Large intestine (tissue), 12 donors: ENCODE measurements around the gene CYP4B1. TPM values are rescaled to one million over a fixed set of nuclear protein-coding genes. Genes with fewer than 3 reads are reported as not detected.
"Not testable (repeated sequence)": the region's sequence is repeated elsewhere in the genome, so short reads cannot be mapped to it uniquely, and the experiment has no call there.

ENCODE experiments used
- DNase-seq, 2 donors: peaks; one replicate each; pipeline versions ENCODE4 v3.0.0 to v3.0.0-alpha.2; 2013
- H3K27ac ChIP-seq: one replicate; pipeline ENCODE4 v1.5.1; 2013; ENCODE audit warnings: low read length
- H3K27me3 ChIP-seq: 2 replicates; pipeline ENCODE4 v1.6.1; 2013; ENCODE audit warnings: low read length; ENCODE audit not compliant: control insufficient read depth, insufficient read depth
- H3K36me3 ChIP-seq: 2 replicates; pipeline ENCODE4 v1.6.1; 2013; ENCODE audit warnings: low read length; ENCODE audit not compliant: control insufficient read depth, insufficient read depth
- H3K4me1 ChIP-seq: one replicate; pipeline ENCODE4 v1.6.1; 2013; ENCODE audit warnings: low read length; ENCODE audit not compliant: control insufficient read depth, insufficient read depth
- H3K4me3 ChIP-seq: one replicate; pipeline ENCODE4 v1.5.1; 2013; ENCODE audit warnings: low read length
- H3K9me3 ChIP-seq: one replicate; pipeline ENCODE4 v1.6.1; 2013; ENCODE audit warnings: mild to moderate bottlenecking, low read depth, low read length, moderate library complexity; ENCODE audit not compliant: control insufficient read depth
- WGBS: methylation state at CpG from one replicate; pipeline ENCODE4 v1.1.5; 2013; ENCODE audit warnings: low lambda C conversion rate; ENCODE audit not compliant: insufficient coverage; 5-methylcytosine and 5-hydroxymethylcytosine counted together
- long read RNA-seq, 11 donors: transcript quantifications; one replicate each; lab custom pipeline, GENCODE V29; 2026
- polyA plus RNA-seq: library from polyadenylated mRNA; unstranded; fragments of 120-200 nt; gene quantifications from one replicate; pipeline ENCODE4 v1.2.1, GENCODE V29; 2013

CYP4B1 gene
- polyA plus RNA-seq: 2.3 TPM
- long read RNA-seq, donor 1: 0 reads
- long read RNA-seq, donor 2: 0 reads
- long read RNA-seq, donor 3: 0 reads
- long read RNA-seq, donor 4: 0 reads
- long read RNA-seq, donor 5: 0 reads
- long read RNA-seq, donor 6: 0 reads
- long read RNA-seq, donor 7: 0 reads
- long read RNA-seq, donor 8: 0 reads
- long read RNA-seq, donor 9: 0 reads
- long read RNA-seq, donor 10: 0 reads
- long read RNA-seq, donor 11, partial matches to known transcripts: 0 of 1 reads
- long read RNA-seq, donor 11, other reads (novel, unspliced or antisense): 0 of 1 reads

GRCh38 chr1:46798810-46799209, at the start of gene CYP4B1:
Gene CYP4B1 (plus strand): TSS chr1:46799046. CDS start chr1:46799082, 36 bp downstream.
- Histone ChIP-seq H3K9me3 (no peaks in the 10 kb centered on the region), H3K27ac (no peak within 1 kb of the TSS), H3K4me3 (no peak within 1 kb of the TSS), H3K36me3 (no peaks in the 10 kb centered on the region), H3K27me3 (no peaks in the 10 kb centered on the region), H3K4me1 (peaks cover 3% of the 10 kb centered on the region)
- no CpG with 5 or more reads among the region's 4 CpGs for WGBS
- DNase-seq: peak; percentile 23 to 54

GRCh38 chr1:46749404-46749803, 49.4 kb upstream of the CYP4B1 start:
- no peak for DNase-seq
- no CpG with 5 or more reads among the region's 1 CpG for WGBS
- no peaks in the 10 kb centered on the region for H3K36me3 ChIP-seq
- H3K27ac ChIP-seq: no peak overlapping the region
- H3K9me3 ChIP-seq: no peaks in the 10 kb centered on the region
- H3K27me3 ChIP-seq: peaks cover 7% of the 10 kb centered on the region
- peaks cover 18% of the 10 kb centered on the region for H3K4me1 ChIP-seq
- H3K4me3 ChIP-seq: no peak overlapping the region

GRCh38 chr1:46749921-46750404, 48.9 kb upstream of the CYP4B1 start:
- 20% methylated on average over 2 of the region's 7 CpGs for WGBS
- DNase-seq: peak in 1 of 2 donors; percentile 43
- Histone ChIP-seq H3K4me1 (peaks cover 24% of the 10 kb centered on the region), H3K4me3 (no peak overlapping the region), H3K27ac (no peak overlapping the region), H3K36me3 (no peaks in the 10 kb centered on the region), H3K9me3 (no peaks in the 10 kb centered on the region), H3K27me3 (peaks cover 4% of the 10 kb centered on the region)

GRCh38 chr1:46753985-46754384, 44.9 kb upstream of the CYP4B1 start:
- H3K36me3 ChIP-seq: no peaks in the 10 kb centered on the region
- H3K9me3 ChIP-seq: no peaks in the 10 kb centered on the region
- peak overlapping the region; percentile 87 for H3K27ac ChIP-seq
- no peaks in the 10 kb centered on the region for H3K27me3 ChIP-seq
- no peak for DNase-seq
- no CpG with 5 or more reads among the region's 1 CpG for WGBS
- peaks cover 59% of the 10 kb centered on the region for H3K4me1 ChIP-seq
- H3K4me3 ChIP-seq: no peak overlapping the region

- Histone ChIP-seq H3K4me1 (peaks cover 59% of the 10 kb centered on the region), H3K27ac (peak overlapping the region; percentile 87)
- H3K4me3 ChIP-seq, H3K27me3 ChIP-seq, H3K36me3 ChIP-seq, H3K9me3 ChIP-seq: not testable (repeated sequence)
- peak in 1 of 2 donors; percentile 75 for DNase-seq
- WGBS: 33% methylated on average over 1 of the region's 4 CpGs
These were observed 44.1 kb upstream of the CYP4B1 start for GRCh38 chr1:46754707-46755106.

GRCh38 chr1:46755121-46755520, 43.7 kb upstream of the CYP4B1 start:
- H3K36me3 ChIP-seq: no peaks in the 10 kb centered on the region
- H3K4me1 ChIP-seq: peaks cover 55% of the 10 kb centered on the region
- peak overlapping the region; percentile 87 for H3K27ac ChIP-seq
- no peaks in the 10 kb centered on the region for H3K27me3 ChIP-seq
- no peak overlapping the region for H3K4me3 ChIP-seq
- DNase-seq: peak in 1 of 2 donors; percentile 65
- no CpG with 5 or more reads among the region's 4 CpGs for WGBS
- H3K9me3 ChIP-seq: no peaks in the 10 kb centered on the region

- H3K27ac ChIP-seq: peak overlapping the region; percentile 61
- H3K4me3 ChIP-seq: no peak overlapping the region
- H3K27me3 ChIP-seq: no peaks in the 10 kb centered on the region
- no peaks in the 10 kb centered on the region for H3K36me3 ChIP-seq
- peaks cover 63% of the 10 kb centered on the region for H3K4me1 ChIP-seq
- WGBS: 14% methylated on average over 1 of the region's 6 CpGs
- DNase-seq: peak in 1 of 2 donors; percentile 49
- peaks cover 2% of the 10 kb centered on the region for H3K9me3 ChIP-seq
These were observed 41.4 kb upstream of the CYP4B1 start for GRCh38 chr1:46757247-46757955.

GRCh38 chr1:46757956-46758528, 40.8 kb upstream of the CYP4B1 start:
- peak overlapping the region; percentile 61 for H3K27ac ChIP-seq
- H3K4me1 ChIP-seq: peaks cover 70% of the 10 kb centered on the region
- H3K9me3 ChIP-seq: peaks cover 3% of the 10 kb centered on the region
- H3K36me3 ChIP-seq: no peaks in the 10 kb centered on the region
- DNase-seq: no peak
- no peak overlapping the region for H3K4me3 ChIP-seq
- H3K27me3 ChIP-seq: no peaks in the 10 kb centered on the region

GRCh38 chr1:46760558-46761166, 38.2 kb upstream of the CYP4B1 start:
- H3K36me3 ChIP-seq: no peaks in the 10 kb centered on the region
- H3K4me1 ChIP-seq: peaks cover 71% of the 10 kb centered on the region
- H3K27ac ChIP-seq: peak overlapping the region; percentile 33
- 60% methylated on average over 1 of the region's 2 CpGs for WGBS
- H3K27me3 ChIP-seq: no peaks in the 10 kb centered on the region
- no peak overlapping the region for H3K4me3 ChIP-seq
- DNase-seq: no peak
- H3K9me3 ChIP-seq: peaks cover 3% of the 10 kb centered on the region

- H3K4me1 ChIP-seq: peaks cover 60% of the 10 kb centered on the region
- DNase-seq: no peak
- no peaks in the 10 kb centered on the region for H3K27me3 ChIP-seq
- H3K4me3 ChIP-seq: no peak overlapping the region
- H3K27ac ChIP-seq: no peak overlapping the region
- H3K9me3 ChIP-seq: peaks cover 3% of the 10 kb centered on the region
- H3K36me3 ChIP-seq: no peaks in the 10 kb centered on the region
These were observed 37.1 kb upstream of the CYP4B1 start for GRCh38 chr1:46761740-46762139.
